22Rv1 (cell line): ENCODE results near the gene VASN.

ENCODE experiments used
- CTCF ChIP-seq: fragments of 450-650 bp; IDR thresholded peaks from 2 replicates; pipeline ENCODE4 v1.5.1; 2017; ENCODE audit warnings: mild to moderate bottlenecking
- ZFX ChIP-seq: fragments of 450-650 bp; IDR thresholded peaks from 2 replicates; pipeline ENCODE4 v1.6.1; 2017; ENCODE audit warnings: antibody characterized with exemption, borderline replicate concordance

GRCh38 chr16:4389051-4389955 lies 17.7 kb downstream of the VASN start:
- TF ChIP-seq CTCF (no peak), ZFX (no peak)
